Keratinocyte (primary cell): ENCODE measurements around the gene S1PR2.

ENCODE experiments used
- CTCF ChIP-seq, 3 experiments: IDR thresholded peaks in 1 of 3; conservative IDR thresholded peaks in 1 of 3; optimal IDR thresholded peaks in 1 of 3; 2 replicates in 2 of 3; 3 replicates in 1 of 3; pipeline versions ENCODE3 to v1.5.1; 2011; ENCODE audit warnings: low read length in 3 of 3, mild to moderate bottlenecking in 3 of 3, moderate library complexity in 2 of 3, control low read depth in 1 of 3, inconsistent platforms in 1 of 3; ENCODE audit not compliant: insufficient read depth in 2 of 3; ENCODE audit errors: extremely low read depth in 1 of 3
- EZH2 ChIP-seq: IDR thresholded peaks from one replicate; pipeline ENCODE4 v1.6.1; 2012; ENCODE audit warnings: inconsistent platforms, mild to moderate bottlenecking, low read length, moderate library complexity

- TF ChIP-seq EZH2 (no peak), CTCF (optimal IDR thresholded peaks at IDR 0.05 in 1 of 3, IDR thresholded peaks at IDR 0.05 in 1 of 3, conservative IDR thresholded peaks at IDR 0.05 in 1 of 3; ENCODE audit: extremely low read depth in 1 of 3, insufficient read depth in 2 of 3, low read length in 3 of 3) (no peak)
These were observed 47.8 kb upstream of the S1PR2 start for GRCh38 chr19:10278935-10279334.
